Mesenchymal stem cell (in vitro differentiated cells and primary cell): Measurements from ENCODE around the gene ACCSL.

ENCODE experiments used
- DNase-seq: peaks from one replicate; pipeline ENCODE4 v3.0.0-alpha.2; 2013
- H2AFZ ChIP-seq: one replicate; pipeline ENCODE4 v1.6.1; 2013; ENCODE audit warnings: low read depth, mild to moderate bottlenecking, control low read depth, inconsistent platforms, low read length, moderate library complexity
- H2AK5ac ChIP-seq: 2 replicates; pipeline ENCODE4 v1.6.1; 2013; ENCODE audit warnings: low read length, moderate library complexity, mild to moderate bottlenecking, inconsistent platforms; ENCODE audit not compliant: severe bottlenecking
- H2BK120ac ChIP-seq: one replicate; pipeline ENCODE4 v1.6.1; 2013; ENCODE audit warnings: low read depth, mild to moderate bottlenecking, inconsistent platforms, low read length, moderate library complexity
- H2BK12ac ChIP-seq, 2 experiments: one replicate each; pipeline ENCODE4 v1.6.1; 2013; ENCODE audit warnings: inconsistent platforms in 2 of 2, low read length in 2 of 2, mild to moderate bottlenecking in 2 of 2, moderate library complexity in 2 of 2, control low read depth in 1 of 2
- H2BK15ac ChIP-seq: one replicate; pipeline ENCODE4 v1.6.1; 2013; ENCODE audit warnings: mild to moderate bottlenecking, low read depth, inconsistent platforms; ENCODE audit not compliant: poor library complexity, severe bottlenecking
- H2BK5ac ChIP-seq: 2 replicates; pipeline ENCODE4 v1.6.1; 2013; ENCODE audit warnings: low read depth, mild to moderate bottlenecking, low read length, control low read depth, inconsistent platforms; ENCODE audit not compliant: poor library complexity, severe bottlenecking
- H3K14ac ChIP-seq, 2 experiments: one replicate each; pipeline ENCODE4 v1.6.1; 2013; ENCODE audit warnings: inconsistent platforms in 2 of 2, low read length in 2 of 2, control low read depth in 1 of 2, mild to moderate bottlenecking in 1 of 2, moderate library complexity in 1 of 2
- H3K18ac ChIP-seq, 2 experiments: one replicate each; pipeline ENCODE4 v1.6.1; 2013; ENCODE audit warnings: inconsistent platforms in 2 of 2, low read length in 2 of 2, control low read depth in 1 of 2, low read depth in 1 of 2, mild to moderate bottlenecking in 1 of 2
- H3K23ac ChIP-seq, 2 experiments: one replicate each; pipeline ENCODE4 v1.6.1; 2013; ENCODE audit warnings: inconsistent platforms in 2 of 2, low read length in 2 of 2, mild to moderate bottlenecking in 2 of 2, moderate library complexity in 2 of 2, control low read depth in 1 of 2
- H3K27ac ChIP-seq: 2 replicates; pipeline ENCODE4 v1.5.1; 2013; ENCODE audit warnings: mild to moderate bottlenecking, moderate library complexity, low read length, control low read depth, inconsistent platforms; ENCODE audit not compliant: poor library complexity, severe bottlenecking
- H3K27me3 ChIP-seq, 2 experiments: 2 replicates each; pipeline versions ENCODE4 v1.6.1 to v1.7.0; 2013; ENCODE audit warnings: low read length in 2 of 2, mild to moderate bottlenecking in 2 of 2, moderate library complexity in 2 of 2, control low read depth in 1 of 2, inconsistent platforms in 1 of 2; ENCODE audit not compliant: control insufficient read depth in 1 of 2, insufficient read depth in 1 of 2
- H3K36me3 ChIP-seq, 2 experiments: 2 replicates each; pipeline versions ENCODE4 v1.6.1 to v1.7.0; 2013; ENCODE audit warnings: low read length in 2 of 2, control low read depth in 1 of 2, inconsistent platforms in 1 of 2, low read depth in 1 of 2, mild to moderate bottlenecking in 1 of 2; ENCODE audit not compliant: insufficient read depth in 2 of 2, control insufficient read depth in 1 of 2
- H3K4ac ChIP-seq, 2 experiments: one replicate each; pipeline ENCODE4 v1.6.1; 2013; ENCODE audit warnings: inconsistent platforms in 2 of 2, low read length in 2 of 2, mild to moderate bottlenecking in 2 of 2, moderate library complexity in 2 of 2, control low read depth in 1 of 2, low read depth in 1 of 2
- H3K4me1 ChIP-seq: 2 replicates; pipeline ENCODE4 v1.6.1; 2013; ENCODE audit warnings: low read depth, low read length, control low read depth; ENCODE audit not compliant: control insufficient read depth, insufficient read depth
- H3K4me2 ChIP-seq: 2 replicates; pipeline ENCODE4 v1.6.1; 2013; ENCODE audit warnings: low read length, mild to moderate bottlenecking, inconsistent platforms; ENCODE audit not compliant: poor library complexity, severe bottlenecking
- H3K4me3 ChIP-seq, 2 experiments: 2 replicates each; pipeline versions ENCODE4 v1.5.1 to v1.7.0; 2013; ENCODE audit warnings: low read length in 2 of 2, mild to moderate bottlenecking in 2 of 2, control low read depth in 1 of 2, low read depth in 1 of 2; ENCODE audit not compliant: insufficient read depth in 1 of 2
- H3K79me1 ChIP-seq: replicated peaks from 2 replicates; pipeline ENCODE4 v1.6.1; 2013; ENCODE audit warnings: mild to moderate bottlenecking, control low read depth, low read length, inconsistent platforms; ENCODE audit not compliant: poor library complexity, severe bottlenecking
- H3K9ac ChIP-seq: 2 replicates; pipeline ENCODE4 v1.7.0; 2013; ENCODE audit warnings: mild to moderate bottlenecking, low read length, moderate library complexity
- H3K9me3 ChIP-seq: 2 replicates; pipeline ENCODE4 v1.7.0; 2013; ENCODE audit warnings: mild to moderate bottlenecking, low read length; ENCODE audit not compliant: control insufficient read depth
- H4K8ac ChIP-seq: one replicate; pipeline ENCODE4 v1.6.1; 2013; ENCODE audit warnings: inconsistent platforms, mild to moderate bottlenecking, low read length, moderate library complexity
- H4K91ac ChIP-seq: one replicate; pipeline ENCODE4 v1.6.1; 2013; ENCODE audit warnings: mild to moderate bottlenecking, low read length, inconsistent platforms
- WGBS: methylation state at CpG from one replicate; pipeline ENCODE4 v1.1.7; 2013; ENCODE audit warnings: mixed read lengths; 5-methylcytosine and 5-hydroxymethylcytosine counted together

Gene ACCSL

DNA sequence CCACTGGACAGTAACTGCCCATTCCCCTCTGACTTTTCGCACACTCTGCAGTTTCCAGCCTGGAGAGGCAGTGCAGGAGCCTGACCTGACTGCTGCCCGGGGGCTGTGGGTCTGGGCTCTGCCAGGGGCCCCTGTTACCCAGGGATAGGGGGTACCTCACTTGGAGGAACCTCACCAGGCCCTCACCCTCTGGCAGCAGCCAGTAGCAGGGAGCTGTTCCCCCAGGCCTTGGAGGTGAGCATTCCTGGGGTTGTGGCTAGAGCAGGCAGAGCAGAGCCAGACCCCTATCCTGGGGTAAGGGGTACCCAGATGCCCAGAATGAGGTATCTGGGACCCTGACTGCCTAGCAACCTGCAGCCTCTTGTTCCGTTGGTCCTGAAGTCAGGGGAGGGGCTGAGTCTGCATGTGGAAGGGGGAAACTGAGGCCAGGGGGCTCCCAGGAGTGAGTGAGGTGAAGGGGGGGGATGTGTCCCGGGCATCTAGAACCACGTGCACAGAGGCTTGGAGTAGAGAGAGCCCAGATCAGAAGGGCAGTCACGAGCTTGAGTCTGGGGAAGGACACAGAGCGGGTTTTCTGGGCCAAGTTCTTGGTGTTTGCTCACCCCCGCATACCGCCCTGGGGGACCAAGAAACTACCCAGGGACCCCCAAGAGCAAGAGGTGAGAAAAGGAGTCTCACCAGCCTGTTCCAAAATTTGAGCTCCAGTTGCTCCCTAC lies 43.9 kb upstream of the ACCSL start:
- Histone ChIP-seq H2AFZ (no peak overlapping the region), H2BK12ac (no peak overlapping the region), H2BK5ac (no peak overlapping the region), H2BK15ac (peak overlapping the region; percentile 6), H3K36me3 (no peaks in the 10 kb centered on the region), H3K79me1 (no peaks in the 10 kb centered on the region), H3K23ac (no peak overlapping the region), H4K8ac (no peak overlapping the region), H4K91ac (no peak overlapping the region), H3K9me3 (no peaks in the 10 kb centered on the region), H3K18ac (no peak overlapping the region), H2BK120ac (peak overlapping the region; percentile 57), H3K4me3 (no peak overlapping the region), H3K9ac (no peak overlapping the region), H3K4me1 (no peaks in the 10 kb centered on the region), H2AK5ac (no peak overlapping the region), H3K4me2 (no peak overlapping the region), H3K14ac (no peak overlapping the region), H3K27me3 (peaks cover 0 to 35% of the 10 kb centered on the region in 2 experiments), H3K27ac (no peak overlapping the region), H3K4ac (no peak overlapping the region)
- no peak for DNase-seq
- WGBS = 87% methylated on average over 9 of the region's 9 CpGs

DNA sequence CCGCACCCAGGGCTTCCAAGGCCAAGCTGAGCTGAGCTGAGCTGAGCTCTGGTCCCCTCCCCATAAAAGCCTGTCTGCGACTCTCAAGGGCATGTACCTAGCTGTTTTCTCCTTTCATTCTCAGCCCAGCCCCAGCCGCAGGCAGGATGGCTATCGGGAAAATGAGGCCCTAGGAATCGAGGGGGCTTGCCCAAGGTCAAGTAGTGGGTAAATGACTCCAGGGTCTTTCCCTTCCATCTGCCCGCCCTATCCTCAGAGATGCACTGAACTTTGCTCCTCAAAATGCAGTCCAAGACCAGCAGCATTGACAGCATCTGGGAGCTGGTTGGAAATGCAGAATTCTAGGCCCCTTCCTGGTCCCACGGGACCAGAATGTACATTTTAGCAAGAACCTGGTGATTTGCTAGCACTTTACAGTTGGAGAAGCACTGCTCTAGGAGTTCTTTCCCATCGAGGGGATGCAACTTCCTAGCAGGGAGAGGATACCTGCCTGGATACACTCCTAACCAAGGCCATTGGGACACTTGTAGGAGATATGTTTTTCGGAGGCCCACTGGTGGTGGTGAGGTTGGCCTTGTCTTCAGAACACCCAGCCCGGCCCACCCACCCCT lies 43.2 kb upstream of the ACCSL start:
- H2AFZ ChIP-seq = no peak overlapping the region
- no peak for DNase-seq
- H3K4me3 ChIP-seq = no peak overlapping the region
- no peak overlapping the region for H2BK5ac ChIP-seq
- peak overlapping the region; percentile 76 for H4K91ac ChIP-seq
- no peaks in the 10 kb centered on the region for H3K79me1 ChIP-seq
- no peaks in the 10 kb centered on the region for H3K9me3 ChIP-seq
- H2BK120ac ChIP-seq = peak overlapping the region; percentile 57
- no peak overlapping the region for H3K4ac ChIP-seq
- H3K27me3 ChIP-seq = peaks cover 0 to 32% of the 10 kb centered on the region in 2 experiments
- H3K14ac ChIP-seq = no peak overlapping the region
- H3K23ac ChIP-seq = no peak overlapping the region
- no peaks in the 10 kb centered on the region for H3K36me3 ChIP-seq
- no peak overlapping the region for H3K9ac ChIP-seq
- no peak overlapping the region for H2BK12ac ChIP-seq
- no peak overlapping the region for H2AK5ac ChIP-seq
- no peak overlapping the region for H3K18ac ChIP-seq
- H4K8ac ChIP-seq = no peak overlapping the region
- 76% methylated on average over 9 of the region's 10 CpGs for WGBS
- H3K4me1 ChIP-seq = no peaks in the 10 kb centered on the region
- no peak overlapping the region for H3K4me2 ChIP-seq
- H3K27ac ChIP-seq = no peak overlapping the region
- no peak overlapping the region for H2BK15ac ChIP-seq

DNA sequence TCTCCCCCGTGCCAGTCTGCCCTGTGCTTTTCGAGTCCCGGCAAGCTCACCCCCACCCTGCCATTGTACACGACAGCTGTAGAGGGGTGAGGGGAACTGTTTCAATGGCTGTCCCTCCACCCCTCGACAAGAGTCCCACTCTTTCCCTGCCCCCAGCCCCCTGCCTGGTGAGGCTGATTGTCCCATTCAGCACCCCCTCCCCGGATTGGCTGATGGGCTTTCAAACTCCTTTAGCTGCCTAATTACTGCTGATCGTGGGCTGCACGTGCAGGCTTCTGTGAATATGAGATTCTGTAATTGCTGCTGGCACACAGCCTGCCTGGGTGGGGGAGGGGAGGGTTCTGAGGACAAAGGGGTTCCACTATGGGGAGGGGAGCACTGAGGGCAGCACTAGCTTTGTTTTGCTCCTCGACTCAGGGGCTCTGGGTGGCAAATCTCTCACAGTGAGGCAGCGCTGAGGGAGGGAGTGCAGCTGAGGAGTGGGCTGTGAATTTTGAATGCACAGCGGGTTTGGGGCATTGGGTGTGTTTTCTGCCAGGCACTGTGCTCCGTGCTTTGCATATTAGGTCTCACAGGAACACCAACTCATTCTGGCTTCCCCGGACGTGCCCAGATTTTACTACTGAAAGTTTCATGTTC lies 42.6 kb upstream of the ACCSL start:
- peaks cover 0 to 32% of the 10 kb centered on the region in 2 experiments for H3K27me3 ChIP-seq
- H3K79me1 ChIP-seq = no peaks in the 10 kb centered on the region
- peak overlapping the region in 1 of 2 experiments; percentile 71 for H3K14ac ChIP-seq
- no peak overlapping the region for H3K4ac ChIP-seq
- H4K91ac ChIP-seq = no peak overlapping the region
- H3K4me1 ChIP-seq = no peaks in the 10 kb centered on the region
- no peak overlapping the region for H2AK5ac ChIP-seq
- H3K9me3 ChIP-seq = no peaks in the 10 kb centered on the region
- H3K4me2 ChIP-seq = no peak overlapping the region
- peak overlapping the region; percentile 50 for H4K8ac ChIP-seq
- no peaks in the 10 kb centered on the region for H3K36me3 ChIP-seq
- H2BK120ac ChIP-seq = no peak overlapping the region
- H2BK15ac ChIP-seq = no peak overlapping the region
- H3K18ac ChIP-seq = no peak overlapping the region
- peak overlapping the region in 1 of 2 experiments; percentile 73 for H2BK12ac ChIP-seq
- 55% methylated on average over 11 of the region's 14 CpGs for WGBS
- H3K27ac ChIP-seq = no peak overlapping the region
- no peak for DNase-seq
- no peak overlapping the region for H3K23ac ChIP-seq
- H3K9ac ChIP-seq = no peak overlapping the region
- no peak overlapping the region for H3K4me3 ChIP-seq
- H2BK5ac ChIP-seq = no peak overlapping the region
- no peak overlapping the region for H2AFZ ChIP-seq

DNA sequence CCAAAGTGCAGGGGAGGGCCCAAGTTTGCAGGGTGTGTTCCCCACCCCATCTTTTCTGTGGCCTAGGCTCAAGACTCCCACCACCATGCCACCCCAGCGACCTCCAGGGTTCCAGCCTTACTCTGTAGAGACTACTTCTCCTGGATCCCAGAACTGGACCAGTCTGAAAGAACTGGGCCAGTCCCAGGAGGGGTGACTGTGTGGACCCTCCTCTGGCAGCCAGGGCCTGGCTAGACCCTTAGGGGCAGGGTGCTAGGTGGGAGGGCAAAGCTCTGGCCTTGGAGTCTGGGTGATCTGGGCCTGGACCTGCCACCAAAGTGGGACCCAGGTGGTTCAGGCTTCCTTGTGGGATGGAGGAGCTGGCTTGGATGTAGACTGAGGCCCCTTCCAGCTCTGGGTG lies 41.8 kb upstream of the ACCSL start:
- Histone ChIP-seq H2BK120ac (no peak overlapping the region), H3K14ac (peak overlapping the region in 1 of 2 experiments; percentile 68), H3K27me3 (peaks cover 0 to 31% of the 10 kb centered on the region in 2 experiments), H2BK12ac (peak overlapping the region; percentile 15 to 71), H3K23ac (no peak overlapping the region), H2BK15ac (no peak overlapping the region), H3K9ac (no peak overlapping the region), H4K8ac (peak overlapping the region; percentile 73), H3K4me3 (no peak overlapping the region), H2BK5ac (no peak overlapping the region), H3K79me1 (no peaks in the 10 kb centered on the region), H3K4me2 (no peak overlapping the region), H2AK5ac (no peak overlapping the region), H2AFZ (no peak overlapping the region), H3K27ac (no peak overlapping the region), H4K91ac (peak overlapping the region; percentile 64), H3K18ac (peak overlapping the region in 1 of 2 experiments; percentile 29), H3K9me3 (no peaks in the 10 kb centered on the region), H3K36me3 (no peaks in the 10 kb centered on the region), H3K4ac (no peak overlapping the region), H3K4me1 (no peaks in the 10 kb centered on the region)
- 100% methylated on average over 1 of the region's 1 CpG for WGBS
- DNase-seq = no peak
